ENCODE measurements around the gene GALNT9.

GRCh38 chr12:132329720-132330548 is 545 bp upstream of the GALNT9 start:
- TF ChIP-seq CTCF (IDR thresholded peaks at IDR 0.05) (no peak), EP300 (IDR thresholded peaks at IDR 0.05) (no peak)
